ENCODE data around the gene SSUH2. TPM values are rescaled to one million over a fixed set of nuclear protein-coding genes. Genes with fewer than 3 reads are reported as not detected.

The SSUH2 gene
- polyA plus RNA-seq, 4 donors, result 3.9 to 4.5 (median 4.1) TPM

- no peak for DNase-seq (ENCODE audit: low read depth in 4 of 4, low spot score in 3 of 4)
Measured at GRCh38 chr3:8645712-8646111, 1.1 kb upstream of the SSUH2 start.

- no peak for DNase-seq (ENCODE audit: low read depth in 4 of 4, low spot score in 3 of 4)
Measured at GRCh38 chr3:8643693-8644365, 769 bp downstream of the SSUH2 start.

- no peak for DNase-seq (ENCODE audit: low read depth in 4 of 4, low spot score in 3 of 4)
Measured at GRCh38 chr3:8642001-8642400, 2.6 kb downstream of the SSUH2 start.

- DNase-seq (ENCODE audit: low read depth in 4 of 4, low spot score in 3 of 4), result no peak
Measured at GRCh38 chr3:8641472-8641871, 3.1 kb downstream of the SSUH2 start.

GRCh38 chr3:8640223-8640622 lies 4.4 kb downstream of the SSUH2 start:
- DNase-seq (ENCODE audit: low read depth in 4 of 4, low spot score in 3 of 4), result no peak

GRCh38 chr3:8639659-8640000 lies 5.0 kb downstream of the SSUH2 start:
- DNase-seq (ENCODE audit: low read depth in 4 of 4, low spot score in 3 of 4), result no peak

- no peak for DNase-seq (ENCODE audit: low read depth in 4 of 4, low spot score in 3 of 4)
Measured at GRCh38 chr3:8638994-8639658, 5.5 kb downstream of the SSUH2 start.

GRCh38 chr3:8637348-8637747 lies 7.2 kb downstream of the SSUH2 start:
- no peak for DNase-seq (ENCODE audit: low read depth in 4 of 4, low spot score in 3 of 4)

GRCh38 chr3:8635631-8636030 lies 9.0 kb downstream of the SSUH2 start:
- no peak for DNase-seq (ENCODE audit: low read depth in 4 of 4, low spot score in 3 of 4)

- no peak for DNase-seq (ENCODE audit: low read depth in 4 of 4, low spot score in 3 of 4)
Measured at GRCh38 chr3:8635125-8635524, 9.5 kb downstream of the SSUH2 start.

- no peak for DNase-seq (ENCODE audit: low read depth in 4 of 4, low spot score in 3 of 4)
Measured at GRCh38 chr3:8632402-8633237, 12.0 kb downstream of the SSUH2 start.

GRCh38 chr3:8631661-8632060 lies 12.9 kb downstream of the SSUH2 start:
- no peak for DNase-seq (ENCODE audit: low read depth in 4 of 4, low spot score in 3 of 4)

GRCh38 chr3:8629151-8630021 lies 15.2 kb downstream of the SSUH2 start:
- no peak for DNase-seq (ENCODE audit: low read depth in 4 of 4, low spot score in 3 of 4)

- DNase-seq (ENCODE audit: low read depth in 4 of 4, low spot score in 3 of 4), result no peak
Measured at GRCh38 chr3:8627949-8628348, 16.6 kb downstream of the SSUH2 start.

GRCh38 chr3:8627201-8627940 lies 17.2 kb downstream of the SSUH2 start:
- DNase-seq (ENCODE audit: low read depth in 4 of 4, low spot score in 3 of 4), result no peak

- DNase-seq (ENCODE audit: low read depth in 4 of 4, low spot score in 3 of 4), result no peak
Measured at GRCh38 chr3:8625991-8626390, 18.6 kb downstream of the SSUH2 start.

- no peak for DNase-seq (ENCODE audit: low read depth in 4 of 4, low spot score in 3 of 4)
Measured at GRCh38 chr3:8624612-8625011, 20.0 kb downstream of the SSUH2 start.

GRCh38 chr3:8623741-8624140 lies 20.9 kb downstream of the SSUH2 start:
- DNase-seq (ENCODE audit: low read depth in 4 of 4, low spot score in 3 of 4), result no peak

- peak; percentile 61 to 72 (median 65) for DNase-seq (ENCODE audit: low read depth in 4 of 4, low spot score in 3 of 4)
Measured at GRCh38 chr3:8622873-8623691, 21.5 kb downstream of the SSUH2 start.

Measured in right renal pelvis (tissue), 4 donors.